ENCODE data around the gene KPTN.
A peak's percentile ranks its signal among the peaks of the same experiment; 100 is the strongest.

DNA sequence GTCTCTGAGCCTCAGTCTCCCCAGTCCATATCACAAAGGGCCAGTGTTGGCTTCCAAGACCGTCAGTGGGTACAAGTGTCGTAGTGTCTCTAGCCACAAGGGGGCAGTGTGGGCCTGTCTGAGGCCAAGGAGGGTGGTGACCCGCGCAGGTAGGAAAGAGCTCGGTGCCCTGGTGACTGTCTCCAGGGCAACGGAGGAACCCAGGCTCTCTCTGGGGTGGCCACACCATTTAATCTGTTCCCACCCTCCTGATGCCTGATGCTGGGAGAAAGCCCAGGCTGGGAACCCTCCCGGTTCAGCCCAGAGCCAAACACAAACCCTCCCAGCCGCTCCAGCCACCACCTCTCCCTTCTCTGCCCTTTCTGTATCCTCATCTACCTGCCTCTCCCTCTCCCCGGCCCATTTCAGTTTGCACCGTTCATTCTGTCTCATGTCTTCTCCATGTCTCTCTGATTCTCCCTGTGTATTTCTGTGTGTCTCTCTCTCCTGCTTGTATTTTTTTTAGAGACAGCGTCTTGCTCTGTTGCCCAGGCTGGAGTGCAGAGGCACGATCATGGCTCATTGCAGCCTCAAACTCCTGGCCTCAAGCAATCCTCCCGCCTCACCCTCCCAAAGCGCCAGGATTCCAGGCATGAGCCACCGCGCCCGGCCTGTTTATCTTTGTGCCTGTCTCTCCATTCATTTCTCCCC is 47.2 kb downstream of the KPTN start:
- TF ChIP-seq SUZ12 (IDR thresholded peaks at IDR 0.05; ENCODE audit: low read length), result no peak
- no peak for TF ChIP-seq YY1 (IDR thresholded peaks at IDR 0.05; ENCODE audit: low read depth, low read length)
- TF ChIP-seq, protein P1, sequence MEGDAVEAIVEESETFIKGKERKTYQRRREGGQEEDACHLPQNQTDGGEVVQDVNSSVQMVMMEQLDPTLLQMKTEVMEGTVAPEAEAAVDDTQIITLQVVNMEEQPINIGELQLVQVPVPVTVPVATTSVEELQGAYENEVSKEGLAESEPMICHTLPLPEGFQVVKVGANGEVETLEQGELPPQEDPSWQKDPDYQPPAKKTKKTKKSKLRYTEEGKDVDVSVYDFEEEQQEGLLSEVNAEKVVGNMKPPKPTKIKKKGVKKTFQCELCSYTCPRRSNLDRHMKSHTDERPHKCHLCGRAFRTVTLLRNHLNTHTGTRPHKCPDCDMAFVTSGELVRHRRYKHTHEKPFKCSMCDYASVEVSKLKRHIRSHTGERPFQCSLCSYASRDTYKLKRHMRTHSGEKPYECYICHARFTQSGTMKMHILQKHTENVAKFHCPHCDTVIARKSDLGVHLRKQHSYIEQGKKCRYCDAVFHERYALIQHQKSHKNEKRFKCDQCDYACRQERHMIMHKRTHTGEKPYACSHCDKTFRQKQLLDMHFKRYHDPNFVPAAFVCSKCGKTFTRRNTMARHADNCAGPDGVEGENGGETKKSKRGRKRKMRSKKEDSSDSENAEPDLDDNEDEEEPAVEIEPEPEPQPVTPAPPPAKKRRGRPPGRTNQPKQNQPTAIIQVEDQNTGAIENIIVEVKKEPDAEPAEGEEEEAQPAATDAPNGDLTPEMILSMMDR (IDR thresholded peaks at IDR 0.05; ENCODE audit: control extremely low read depth in 1 of 3, insufficient read depth in 1 of 3, low read depth in 1 of 3, low read length in 3 of 3), result peak; percentile 93 to 95 (median 94)

Measured in H1 (cell line).